Neutrophil (primary cell): ENCODE measurements around the gene SLC12A4.

Experiments
- H3K27ac ChIP-seq: fragments of 200-600 bp; sonication (generic); 2 replicates; pipeline ENCODE4 v1.5.1; 2016; ENCODE audit warnings: mild to moderate bottlenecking, moderate library complexity
- H3K27me3 ChIP-seq: fragments of 200-600 bp; sonication (generic); 2 replicates; pipeline ENCODE4 v1.6.0; 2016; ENCODE audit warnings: mild to moderate bottlenecking
- H3K36me3 ChIP-seq: fragments of 200-600 bp; sonication (generic); 2 replicates; pipeline ENCODE4 v1.5.1; 2017
- H3K4me1 ChIP-seq, 2 experiments: fragments of 200-600 bp in 1 of 2; sonication (generic) in 1 of 2; 1 replicate in 1 of 2; 2 replicates in 1 of 2; pipeline versions ENCODE4 v1.5.1 to v1.6.1; 2013 to 2016; ENCODE audit warnings: low read depth in 1 of 2, low read length in 1 of 2, mild to moderate bottlenecking in 1 of 2, moderate library complexity in 1 of 2; ENCODE audit not compliant: control insufficient read depth in 1 of 2, insufficient read depth in 1 of 2
- H3K4me3 ChIP-seq, 2 experiments: fragments of 200-600 bp in 1 of 2; sonication (generic) in 1 of 2; 1 replicate in 1 of 2; 2 replicates in 1 of 2; pipeline ENCODE4 v1.5.1; 2013 to 2016; ENCODE audit warnings: low read depth in 1 of 2, low read length in 1 of 2, mild to moderate bottlenecking in 1 of 2, moderate library complexity in 1 of 2
- H3K9me3 ChIP-seq: fragments of 200-600 bp; sonication (generic); 2 replicates; pipeline ENCODE4 v1.5.1; 2016
- CTCF ChIP-seq: fragments of 200-600 bp; sonication (generic); IDR thresholded peaks from 2 replicates; pipeline ENCODE4 v1.5.1; 2016; ENCODE audit warnings: antibody characterized with exemption

Gene SLC12A4

GRCh38 chr16:67927131-67927941 is 41.1 kb downstream of the SLC12A4 start:
- Histone ChIP-seq H3K9me3 (no peaks in the 10 kb centered on the region), H3K27me3 (no peaks in the 10 kb centered on the region), H3K36me3 (peaks cover 80% of the 10 kb centered on the region), H3K4me3 (no peak overlapping the region), H3K27ac (no peak overlapping the region), H3K4me1 (no peaks in the 10 kb centered on the region)
- no peak for TF ChIP-seq CTCF

GRCh38 chr16:67926181-67926750 is 42.2 kb downstream of the SLC12A4 start:
- no peak for TF ChIP-seq CTCF
- H3K4me1 ChIP-seq: no peaks in the 10 kb centered on the region
- H3K27ac ChIP-seq: no peak overlapping the region
- H3K4me3 ChIP-seq: no peak overlapping the region
- H3K27me3 ChIP-seq: no peaks in the 10 kb centered on the region
- H3K36me3 ChIP-seq: peaks cover 70% of the 10 kb centered on the region
- H3K9me3 ChIP-seq: no peaks in the 10 kb centered on the region

DNA sequence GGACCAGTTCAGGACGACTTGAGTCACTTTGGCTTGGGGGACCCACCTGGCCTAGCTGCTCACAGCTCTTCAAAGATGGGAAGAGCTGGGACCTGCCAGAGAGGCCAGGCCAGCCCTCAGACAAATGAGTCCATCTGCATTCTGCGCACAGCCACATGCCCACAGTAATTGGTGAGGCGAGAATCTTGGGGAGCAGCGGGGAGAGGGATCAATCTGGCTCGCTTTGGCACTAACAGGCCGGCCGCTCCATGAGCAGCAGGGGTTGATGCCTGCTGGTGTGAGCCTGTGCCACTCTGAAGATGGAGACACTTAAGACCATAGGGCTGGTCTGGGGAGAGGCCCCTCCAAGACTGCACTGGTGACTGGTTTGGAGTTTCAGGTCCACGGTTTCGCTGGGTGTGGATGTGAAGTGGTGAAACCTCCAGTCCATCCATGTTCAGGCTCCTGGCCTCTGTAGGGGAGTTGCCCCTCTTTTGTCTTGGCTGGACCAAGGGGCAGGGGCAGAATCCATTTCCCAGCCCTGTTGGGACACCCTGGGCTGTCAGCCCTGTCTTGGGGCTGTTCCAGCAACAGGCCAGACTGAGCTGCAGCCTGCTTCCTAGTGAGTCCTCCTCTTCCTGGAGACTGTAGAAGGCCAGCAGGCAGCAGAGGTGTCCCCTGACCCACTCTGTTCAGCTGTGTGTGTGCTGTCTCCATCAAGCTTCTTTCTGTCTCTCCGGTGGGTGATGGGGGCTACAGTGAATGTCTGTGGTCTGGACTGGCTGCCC is 44.1 kb downstream of the SLC12A4 start:
- H3K36me3 ChIP-seq: peaks cover 58% of the 10 kb centered on the region
- H3K27ac ChIP-seq: no peak overlapping the region
- no peaks in the 10 kb centered on the region for H3K9me3 ChIP-seq
- no peak overlapping the region for H3K4me3 ChIP-seq
- TF ChIP-seq CTCF: no peak
- H3K4me1 ChIP-seq: no peaks in the 10 kb centered on the region
- H3K27me3 ChIP-seq: no peaks in the 10 kb centered on the region

GRCh38 chr16:67923414-67924116 is 44.9 kb downstream of the SLC12A4 start:
- H3K36me3 ChIP-seq: peaks cover 58% of the 10 kb centered on the region
- H3K9me3 ChIP-seq: no peaks in the 10 kb centered on the region
- H3K4me1 ChIP-seq: no peaks in the 10 kb centered on the region
- no peak overlapping the region for H3K27ac ChIP-seq
- no peak for TF ChIP-seq CTCF
- no peaks in the 10 kb centered on the region for H3K27me3 ChIP-seq
- H3K4me3 ChIP-seq: no peak overlapping the region

DNA sequence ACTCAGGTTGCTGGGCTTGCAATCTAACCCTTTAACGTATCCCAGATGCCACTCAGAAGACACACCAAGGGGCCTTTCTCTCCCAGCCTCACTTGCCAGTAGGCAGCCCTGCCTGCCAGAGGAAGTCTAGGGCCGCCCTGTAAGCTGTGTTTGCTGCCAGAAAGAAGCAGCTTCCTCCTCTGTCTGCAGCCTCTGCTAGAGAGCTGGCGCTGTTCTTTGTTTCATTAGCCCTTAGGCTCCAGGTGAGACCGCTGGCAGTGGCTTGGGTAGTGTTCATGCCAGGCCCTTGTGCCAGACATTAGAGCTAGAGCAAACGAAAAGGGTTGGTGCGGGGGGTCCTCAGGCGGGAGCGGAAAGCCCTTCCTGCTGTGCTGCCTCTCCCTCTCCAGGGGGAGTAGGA is 45.7 kb downstream of the SLC12A4 start:
- no peak for TF ChIP-seq CTCF
- Histone ChIP-seq H3K4me1 (no peaks in the 10 kb centered on the region), H3K9me3 (no peaks in the 10 kb centered on the region), H3K27ac (no peak overlapping the region), H3K27me3 (no peaks in the 10 kb centered on the region), H3K4me3 (no peak overlapping the region), H3K36me3 (peaks cover 55% of the 10 kb centered on the region)
